ENCODE data around the gene TSHZ1.

The TSHZ1 gene

GRCh38 chr18:75248426-75249174 is 38.0 kb downstream of the TSHZ1 start:
- no peak for DNase-seq

DNA sequence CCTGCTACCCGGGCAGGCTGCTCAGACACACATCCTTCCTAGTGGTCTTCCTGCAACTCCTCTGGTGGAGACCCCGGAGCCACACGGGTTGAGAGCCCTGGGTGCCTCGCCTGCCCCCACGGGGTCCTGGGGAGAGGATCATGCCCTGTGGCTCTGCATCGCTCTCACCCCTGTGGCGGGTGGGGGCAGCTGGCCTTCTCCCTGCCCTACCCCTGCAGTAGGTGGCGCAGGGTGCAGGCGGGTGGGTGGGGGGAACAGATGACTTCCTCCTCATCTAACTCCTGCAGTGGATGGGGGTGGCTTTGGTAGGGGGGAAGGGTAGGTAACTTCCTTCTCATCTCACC is 38.5 kb downstream of the TSHZ1 start:
- DNase-seq, result no peak

GRCh38 chr18:75249672-75250470 is 39.3 kb downstream of the TSHZ1 start:
- DNase-seq, result peak; percentile 20 to 29

GRCh38 chr18:75250471-75250821 is 39.8 kb downstream of the TSHZ1 start:
- no peak for DNase-seq

DNA sequence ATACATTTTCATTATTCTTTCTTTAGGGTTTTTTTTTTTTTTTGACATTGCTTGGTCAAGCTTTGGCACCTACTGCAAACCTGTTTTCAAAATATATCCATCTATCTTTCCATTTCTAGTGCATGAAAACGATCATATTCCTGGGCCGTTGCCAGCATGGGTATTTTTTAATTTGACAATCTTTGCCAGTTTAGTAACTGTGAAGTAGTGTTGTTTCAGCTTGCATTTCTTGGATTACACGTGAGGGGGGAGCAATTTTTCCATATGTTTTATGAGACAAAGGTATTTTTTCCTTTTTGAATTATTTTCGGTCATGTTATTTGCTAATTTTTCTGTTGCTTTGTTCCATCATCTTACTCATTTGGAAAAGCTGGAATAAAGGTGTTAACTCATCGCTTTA is 40.9 kb downstream of the TSHZ1 start:
- no peak for DNase-seq

DNA sequence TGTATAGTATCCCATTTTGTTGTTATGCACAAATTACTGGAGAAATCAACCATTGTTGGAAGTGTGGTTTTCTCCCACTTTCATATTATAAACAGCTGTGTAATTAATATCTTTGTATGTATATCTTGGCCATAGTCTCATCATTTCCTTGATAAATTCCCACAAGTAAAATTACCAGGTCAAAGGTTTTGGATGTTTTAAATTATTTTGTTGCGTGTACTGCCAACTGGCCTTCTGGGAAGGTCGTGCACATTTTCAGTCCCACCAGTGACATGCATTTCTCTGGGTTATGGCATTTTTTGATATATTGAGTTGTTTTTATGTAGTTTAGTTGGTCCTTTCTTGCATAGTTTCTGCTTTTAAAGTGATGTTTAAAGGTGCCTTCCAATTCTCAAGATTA is 41.5 kb downstream of the TSHZ1 start:
- no peak for DNase-seq

- no peak for DNase-seq
Measured at GRCh38 chr18:75253043-75253442, 42.4 kb downstream of the TSHZ1 start.

DNA sequence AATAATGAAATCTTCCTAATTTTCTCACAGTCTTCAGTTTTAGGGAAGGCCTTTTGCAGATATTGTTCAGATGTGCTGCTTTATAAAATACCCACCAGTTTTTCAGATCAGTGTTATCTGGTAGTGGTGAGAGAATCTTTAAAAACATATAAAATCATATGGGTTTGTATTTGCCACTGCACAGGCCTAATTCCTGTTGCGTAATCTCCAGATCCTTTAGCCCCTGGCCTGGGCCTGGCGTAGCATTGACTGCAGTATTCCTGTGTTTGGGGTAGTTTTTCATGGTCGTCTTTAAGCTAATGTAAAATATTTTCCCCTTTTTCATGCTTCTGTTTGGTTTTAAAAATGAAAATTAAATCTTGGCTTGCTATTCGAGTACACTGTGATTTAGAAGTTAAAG is 43.2 kb downstream of the TSHZ1 start:
- no peak for DNase-seq

GRCh38 chr18:75255094-75255493 is 44.5 kb downstream of the TSHZ1 start:
- DNase-seq, result no peak

- DNase-seq, result no peak
Measured at GRCh38 chr18:75256376-75256775, 45.8 kb downstream of the TSHZ1 start.

GRCh38 chr18:75257605-75258004 is 47.0 kb downstream of the TSHZ1 start:
- DNase-seq, result no peak

DNA sequence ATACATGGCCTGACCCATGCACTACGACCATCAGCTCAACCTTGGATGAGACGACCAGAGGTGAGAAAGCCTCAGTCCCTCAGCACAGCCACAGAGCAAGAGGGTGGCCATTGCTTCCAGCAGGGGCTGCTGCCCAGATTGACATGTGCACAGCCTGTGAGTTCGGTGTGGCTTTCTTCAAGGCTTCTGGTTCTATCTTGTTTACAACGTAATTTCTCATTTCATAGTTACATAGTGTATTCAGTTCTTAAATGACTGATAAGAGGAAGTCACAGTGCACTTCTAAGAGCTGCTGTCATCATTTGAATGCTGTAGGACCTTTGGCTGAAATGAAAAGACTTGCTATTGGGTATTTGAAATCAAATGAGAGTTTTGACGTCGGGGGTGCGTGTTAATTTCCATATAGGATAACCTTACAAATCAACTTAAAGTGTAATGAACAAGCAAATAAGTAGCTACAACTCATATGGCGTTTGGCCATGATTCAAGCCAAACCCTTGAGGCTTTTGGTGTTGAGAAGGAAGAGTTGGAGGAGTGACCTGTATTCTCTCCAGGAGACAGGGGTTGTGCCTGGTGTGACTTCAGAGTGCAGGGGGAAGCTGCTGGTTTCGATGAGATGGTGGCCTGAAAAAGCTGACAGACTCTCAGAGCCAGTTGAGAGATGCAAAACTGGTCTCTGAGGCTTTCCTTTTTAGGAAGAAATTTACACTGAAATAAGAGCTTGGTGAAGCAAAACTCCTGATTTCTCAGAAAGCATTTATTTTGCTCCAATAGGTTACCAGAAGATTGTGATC is 51.0 kb downstream of the TSHZ1 start:
- no peak for DNase-seq

- no peak for DNase-seq
Measured at GRCh38 chr18:75262511-75262910, 51.9 kb downstream of the TSHZ1 start.

DNA sequence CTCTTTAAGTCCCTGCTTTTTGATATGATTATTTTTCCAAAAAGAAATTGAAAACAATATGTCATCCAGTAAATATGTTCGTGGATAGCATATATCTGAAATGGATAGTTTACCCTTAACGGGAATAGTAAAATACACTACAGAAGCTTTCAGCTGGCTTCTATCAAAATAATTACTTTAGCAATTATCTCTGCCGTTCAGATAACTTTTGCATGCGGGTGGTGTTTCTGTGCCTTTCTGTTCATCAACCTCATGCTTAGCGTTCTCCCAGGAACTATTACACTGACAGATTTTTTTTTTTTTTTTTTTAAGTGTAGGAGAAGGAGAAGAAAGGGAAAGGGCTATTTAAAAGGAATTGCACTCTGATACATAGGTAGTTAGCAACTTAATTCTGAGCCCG is 53.6 kb downstream of the TSHZ1 start:
- DNase-seq, result no peak

DNA sequence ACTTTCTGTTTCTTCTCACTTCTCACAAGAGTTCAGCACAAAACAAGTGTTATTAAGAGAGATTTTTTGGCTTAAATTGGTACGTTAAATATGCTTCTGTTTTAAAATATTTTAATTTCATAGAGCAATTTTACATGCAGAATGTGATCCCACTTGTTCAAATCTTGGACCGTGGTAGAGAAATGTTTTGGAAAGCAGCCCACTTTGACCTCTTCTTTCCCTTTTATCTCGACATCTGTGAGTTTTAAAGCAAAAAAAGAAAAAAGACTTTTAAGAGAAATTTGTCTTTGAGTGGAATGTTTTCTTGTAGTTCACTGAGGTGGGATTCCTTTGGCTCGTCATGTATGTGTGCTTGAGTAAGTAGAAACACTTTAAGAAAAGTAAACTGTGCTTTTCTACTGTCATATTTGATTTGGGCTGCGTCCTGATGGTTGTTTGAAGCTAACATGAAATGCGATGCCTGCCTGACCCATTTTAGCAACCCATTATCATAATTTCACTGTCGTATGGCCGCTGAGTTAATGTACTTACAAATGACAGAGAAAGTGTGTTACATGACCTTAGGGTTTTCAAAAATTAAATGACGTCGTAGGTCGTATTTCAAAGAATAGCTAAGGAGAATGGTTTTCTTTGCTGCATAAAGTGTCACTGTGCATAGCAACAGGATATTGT is 54.5 kb downstream of the TSHZ1 start:
- DNase-seq, result no peak

GRCh38 chr18:75265872-75266271 is 55.3 kb downstream of the TSHZ1 start:
- no peak for DNase-seq

GRCh38 chr18:75267643-75268363 is 57.2 kb downstream of the TSHZ1 start:
- no peak for DNase-seq

GRCh38 chr18:75268364-75268646 is 57.7 kb downstream of the TSHZ1 start:
- DNase-seq, result no peak

DNA sequence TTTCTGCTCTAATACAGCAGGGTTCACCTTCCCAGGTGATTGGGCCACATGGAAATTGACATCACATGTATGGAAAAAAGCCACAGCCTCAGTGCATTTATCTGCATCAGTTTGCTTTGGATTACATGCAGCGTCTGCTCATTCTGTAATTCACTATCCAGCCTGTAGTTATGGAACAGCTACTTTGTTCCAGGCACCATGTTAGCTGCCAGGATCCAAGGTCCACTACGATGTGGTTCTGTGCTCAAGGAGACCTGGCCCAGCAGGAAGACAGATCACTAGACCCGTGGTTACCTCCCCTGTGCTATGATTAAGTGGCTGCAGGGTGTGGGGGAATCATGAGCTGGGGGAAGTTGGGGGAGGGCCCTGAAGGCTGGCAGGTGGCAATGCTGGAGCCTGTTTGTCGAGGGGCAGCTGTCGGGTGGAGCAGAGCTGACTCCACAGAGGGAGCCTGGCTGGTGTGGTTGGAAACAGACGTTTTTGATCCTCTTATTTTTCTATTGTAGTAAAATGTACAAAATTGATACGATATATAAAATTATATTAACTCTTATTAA is 58.6 kb downstream of the TSHZ1 start:
- no peak for DNase-seq

DNA sequence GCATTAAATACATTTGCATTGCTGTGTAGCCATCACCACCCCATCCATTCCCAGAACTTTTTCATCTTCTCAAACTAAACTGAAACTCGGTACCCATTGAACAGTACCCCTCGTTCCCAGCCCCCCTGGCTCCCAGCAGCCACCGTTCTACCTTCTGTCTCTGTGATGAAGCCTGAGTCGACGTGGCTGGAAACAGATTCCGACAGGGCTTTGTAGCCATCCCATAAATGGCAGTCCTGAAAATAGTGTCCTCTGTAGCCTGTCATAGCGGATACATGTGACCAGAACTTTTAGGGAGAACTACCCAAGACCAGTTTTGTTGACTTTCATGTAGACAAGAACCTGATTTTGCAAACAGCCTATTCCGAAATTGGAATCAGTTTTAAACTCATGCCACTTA is 59.1 kb downstream of the TSHZ1 start:
- no peak for DNase-seq

DNA sequence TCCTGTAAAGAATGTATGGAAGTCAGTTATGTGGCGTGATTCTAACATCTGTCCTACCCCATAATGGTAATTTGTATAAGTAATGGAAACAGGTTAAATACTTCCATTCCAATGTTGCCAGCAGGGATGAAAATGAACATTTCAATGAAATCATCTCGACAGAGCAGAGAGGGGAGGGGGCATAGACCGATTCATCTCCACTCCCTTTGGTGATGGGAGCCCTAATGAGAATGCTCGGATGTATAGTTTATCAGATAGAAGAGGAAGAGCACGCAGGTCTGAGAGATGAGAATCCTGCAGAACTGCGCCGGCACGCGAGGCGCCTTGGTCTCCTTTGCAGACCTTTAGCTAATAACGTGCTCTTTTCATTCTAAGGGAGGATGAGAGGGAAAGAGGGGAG is 61.4 kb downstream of the TSHZ1 start:
- no peak for DNase-seq

- DNase-seq, result no peak
Measured at GRCh38 chr18:75273817-75274216, 63.2 kb downstream of the TSHZ1 start.

DNA sequence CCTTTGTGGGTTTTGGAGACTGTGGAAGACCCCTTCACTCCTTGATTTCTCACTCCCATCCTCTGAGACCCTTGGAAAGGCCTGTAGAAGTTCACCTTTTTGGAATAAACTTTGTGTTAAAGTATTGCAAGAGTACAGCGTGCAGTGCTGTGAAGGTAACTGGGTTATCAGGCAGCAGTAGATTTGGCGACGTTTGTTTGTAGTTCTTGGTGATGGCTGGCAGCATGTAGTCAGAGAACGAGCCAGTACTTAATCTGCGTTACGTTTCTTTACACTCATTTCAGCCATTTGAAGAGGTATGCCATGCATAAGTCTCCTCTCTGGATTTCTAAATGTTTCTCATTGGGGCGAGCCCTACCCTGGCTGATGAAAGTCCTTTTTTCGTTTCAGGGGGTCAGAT is 64.6 kb downstream of the TSHZ1 start:
- no peak for DNase-seq

Data from CD4-positive, alpha-beta T cell treated with Interleukin-1 beta for 1 hour (primary cell).